Kidney capillary endothelial cell (primary cell): Measurements from ENCODE around the gene RNU1-1.
"Not testable (repeated sequence)": the region's sequence is repeated elsewhere in the genome, so short reads cannot be mapped to it uniquely, and the experiment has no call there.

ENCODE experiments used
- DNase-seq: peaks from one replicate; pipeline ENCODE4 v3.0.0-alpha.2; 2018; ENCODE audit warnings: low spot score

RNU1-1 gene

GRCh38 chr1:16493731-16494130, 20.4 kb downstream of the RNU1-1 start:
- DNase-seq: not testable (repeated sequence)

GRCh38 chr1:16492937-16493336, 21.1 kb downstream of the RNU1-1 start:
- not testable (repeated sequence) for DNase-seq

- no peak for DNase-seq
These were observed 22.9 kb downstream of the RNU1-1 start for GRCh38 chr1:16491056-16491675.

DNA sequence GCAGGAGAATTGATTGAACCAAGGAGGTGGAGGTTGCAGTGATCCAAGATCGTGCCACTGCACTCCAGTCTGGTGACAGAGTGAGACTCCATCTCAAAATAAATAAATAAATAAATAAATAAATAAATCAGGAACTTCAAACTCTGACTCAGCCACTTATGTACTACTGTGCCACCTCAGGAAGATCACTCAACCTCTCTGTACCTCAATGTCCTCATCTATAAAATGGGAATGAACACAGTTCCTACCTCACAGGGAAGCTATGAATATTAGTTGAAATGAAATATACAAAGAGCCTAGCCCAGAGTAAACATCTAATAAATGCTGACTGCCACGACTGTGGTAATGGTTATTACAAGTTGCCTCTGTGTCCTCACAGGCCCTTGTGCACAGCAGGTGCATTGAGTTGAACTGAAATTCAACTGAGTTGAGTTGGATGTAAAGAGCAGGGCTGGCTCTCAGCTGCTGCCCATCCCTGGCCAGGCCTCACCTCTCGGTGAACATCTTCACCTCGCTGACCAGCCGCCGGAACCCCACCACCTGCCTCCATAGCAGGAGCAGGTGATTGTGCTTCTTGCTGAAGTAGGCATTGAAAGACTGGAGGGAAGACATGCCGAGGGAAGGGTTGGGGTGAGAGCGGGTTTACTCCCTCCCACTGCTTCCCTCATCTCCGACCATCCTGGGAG, 24.7 kb downstream of the RNU1-1 start:
- DNase-seq: not testable (repeated sequence)

DNA sequence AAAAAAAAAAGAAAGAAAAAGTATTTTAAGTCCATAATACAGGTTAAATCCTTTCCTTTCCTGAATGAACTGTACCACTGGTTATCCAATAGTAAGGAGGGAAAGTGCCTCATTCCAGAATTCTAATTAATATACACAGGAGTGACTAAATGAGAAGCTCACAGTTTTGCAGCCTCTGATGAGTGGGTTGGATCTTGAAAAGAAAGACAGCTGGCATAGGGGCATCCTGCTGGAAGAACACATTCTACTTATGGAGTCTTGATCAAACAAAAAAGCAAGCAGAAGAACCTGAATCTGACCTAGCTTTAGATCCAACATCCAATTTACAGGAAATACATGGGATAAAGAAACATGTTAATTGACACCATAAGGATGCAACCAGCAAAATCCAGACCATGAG, 27.1 kb downstream of the RNU1-1 start:
- DNase-seq: not testable (repeated sequence)

- DNase-seq: not testable (repeated sequence)
These were observed 27.8 kb downstream of the RNU1-1 start for GRCh38 chr1:16486316-16486715.

DNA sequence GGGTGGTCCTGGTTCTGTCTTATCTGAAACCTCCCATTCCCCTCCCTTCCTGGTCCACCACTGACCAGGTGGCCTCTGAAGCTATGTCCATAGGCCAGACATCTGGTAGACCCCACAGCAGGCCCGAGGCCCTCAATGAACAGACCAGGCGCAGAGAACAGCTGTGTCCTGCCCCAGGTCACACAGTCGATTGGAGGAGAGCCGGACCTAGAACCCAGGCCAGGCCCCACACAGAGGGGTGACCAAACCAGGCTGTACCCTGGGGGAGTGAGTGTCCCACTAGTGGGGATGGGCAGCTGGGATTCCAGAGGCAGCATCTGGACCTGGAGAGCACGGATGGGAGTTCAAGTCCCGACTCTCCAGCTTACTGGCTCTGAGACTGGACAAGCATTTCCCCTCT, 29.2 kb downstream of the RNU1-1 start:
- no peak for DNase-seq

DNA sequence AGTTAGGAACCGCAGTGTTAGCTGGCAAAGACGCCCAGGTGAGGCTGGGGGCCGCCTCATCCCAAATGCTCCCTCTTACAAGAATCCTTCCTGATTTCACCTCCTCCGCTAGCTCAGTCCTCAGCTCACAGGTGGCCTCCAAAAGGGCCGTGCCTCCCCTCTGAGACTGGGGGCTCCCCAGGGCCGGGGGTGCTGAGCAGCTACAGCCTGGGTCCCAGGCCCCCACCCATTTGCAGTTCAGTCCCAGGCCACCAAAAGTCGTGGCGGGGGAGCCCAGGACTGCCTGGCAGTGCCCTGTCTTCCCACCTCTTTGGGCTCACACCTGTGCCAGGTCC, 29.6 kb downstream of the RNU1-1 start:
- no peak for DNase-seq

DNA sequence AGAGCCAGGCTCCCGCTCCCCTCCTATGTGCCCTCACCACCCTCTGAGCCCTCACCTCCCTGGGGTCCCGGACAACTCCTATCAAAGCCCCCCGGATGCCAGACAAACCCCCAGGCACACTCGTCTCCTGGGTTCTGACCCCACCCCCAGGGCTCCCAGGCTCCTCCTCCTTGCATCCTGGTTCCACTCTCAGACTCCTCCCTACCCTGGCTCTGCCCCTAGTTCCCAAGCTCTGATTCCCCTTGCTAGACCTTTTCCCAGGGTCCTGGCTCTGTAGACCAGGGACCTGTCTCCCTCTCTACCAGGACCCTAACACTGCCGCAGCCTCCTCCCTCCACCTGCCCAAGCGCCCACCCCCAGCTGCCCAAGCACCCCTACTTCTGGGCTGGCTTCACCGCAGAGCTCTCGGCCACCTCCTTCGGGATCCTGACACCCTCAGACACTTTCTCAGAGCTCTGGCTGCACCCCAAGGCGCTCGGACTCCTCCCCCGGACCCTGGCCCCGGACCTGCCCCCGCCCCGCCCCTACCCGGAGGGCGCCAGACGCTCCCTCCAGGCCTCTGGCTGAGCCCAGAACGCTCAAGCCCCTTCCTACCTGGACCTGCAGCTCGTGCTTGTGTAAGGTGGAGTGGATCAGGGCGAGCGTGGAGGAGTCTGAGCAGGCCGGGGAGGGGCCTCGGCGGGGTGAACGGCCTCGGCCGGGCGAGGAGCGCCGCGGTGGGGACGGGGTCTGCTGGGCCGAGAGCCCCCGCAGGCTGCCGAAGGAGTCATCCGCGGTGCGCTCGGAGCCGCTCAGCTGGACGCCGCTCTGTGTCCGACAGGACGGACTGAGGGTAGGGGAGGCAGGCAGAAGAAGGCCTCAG, 30.2 kb downstream of the RNU1-1 start:
- DNase-seq: not testable (repeated sequence)

DNA sequence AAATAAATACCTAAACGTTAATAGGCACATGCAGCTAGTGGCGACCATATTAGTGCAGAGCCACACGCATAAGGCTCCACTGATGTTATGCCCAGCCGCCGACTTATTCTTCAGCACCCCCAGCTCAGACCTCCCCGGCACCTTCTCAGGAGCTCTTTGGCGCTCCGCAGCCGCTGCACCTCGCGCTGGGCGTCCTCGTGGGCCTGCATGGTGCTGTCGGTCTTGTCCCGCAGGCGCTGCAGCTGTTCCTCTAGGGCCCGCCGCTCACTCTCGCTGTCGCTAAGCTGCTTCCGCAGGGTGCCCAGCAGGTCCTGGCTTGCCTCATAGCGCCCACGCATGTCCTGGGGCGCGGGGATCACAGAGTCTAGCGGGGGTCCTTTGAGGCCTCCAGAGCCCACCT, 30.9 kb downstream of the RNU1-1 start:
- not testable (repeated sequence) for DNase-seq

DNA sequence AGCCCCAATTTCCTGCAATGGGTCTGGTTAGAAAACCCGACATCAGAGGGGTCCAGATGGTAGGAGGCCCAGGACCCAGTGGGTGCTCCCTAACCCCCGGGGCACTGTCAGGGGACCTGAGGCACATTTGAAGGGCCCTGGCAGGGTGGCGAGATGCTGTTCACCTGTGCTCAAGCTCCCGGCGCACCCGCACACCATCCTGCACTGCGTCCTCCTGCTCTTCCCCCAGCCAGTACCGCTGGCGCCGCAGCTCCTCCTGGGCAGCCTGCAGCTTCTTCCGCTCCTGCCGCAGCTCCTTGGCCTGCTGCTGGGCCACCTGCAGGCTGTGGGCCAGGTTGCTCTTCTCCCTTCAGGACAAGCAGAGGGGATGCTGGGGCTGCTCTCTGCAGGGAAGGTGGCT, 36.0 kb downstream of the RNU1-1 start:
- DNase-seq: no peak

GRCh38 chr1:16475771-16476770, 38.0 kb downstream of the RNU1-1 start:
- not testable (repeated sequence) for DNase-seq

- DNase-seq: not testable (repeated sequence)
These were observed 39.2 kb downstream of the RNU1-1 start for GRCh38 chr1:16474891-16475290.

DNA sequence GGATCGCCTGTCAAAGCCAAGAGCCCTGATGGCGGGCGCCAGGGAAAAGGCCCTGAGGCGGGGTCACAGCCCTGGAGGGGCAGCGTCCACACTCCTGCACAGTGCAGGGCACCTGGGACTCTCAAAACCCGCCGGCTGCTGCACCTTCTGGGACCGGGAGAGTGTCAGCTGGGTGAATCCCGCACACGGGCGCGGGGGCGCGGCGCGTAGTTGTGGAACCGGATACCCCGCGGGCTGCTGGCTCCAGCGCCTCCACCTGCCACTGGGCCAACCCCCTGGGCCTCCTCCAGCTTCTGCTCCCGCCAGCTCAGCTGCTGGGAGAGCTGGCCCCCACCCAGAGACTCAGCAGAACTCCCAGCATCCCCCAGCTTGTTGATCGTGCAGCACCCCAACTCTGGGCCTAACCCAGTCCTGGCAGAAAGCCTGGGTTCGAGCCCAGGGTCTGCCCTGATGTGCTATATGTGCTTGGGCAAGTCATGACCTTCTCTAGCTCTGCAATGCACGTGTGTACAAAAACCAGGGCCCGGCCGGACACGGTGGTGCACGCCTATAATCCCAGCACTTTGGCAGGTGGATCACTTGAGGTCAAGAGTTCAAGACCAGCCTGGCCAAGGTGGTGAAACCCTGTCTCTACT, 39.8 kb downstream of the RNU1-1 start:
- DNase-seq: no peak

GRCh38 chr1:16468558-16468957, 45.5 kb downstream of the RNU1-1 start:
- DNase-seq: no peak

GRCh38 chr1:16464917-16465625, 49.0 kb downstream of the RNU1-1 start:
- DNase-seq: no peak
